ENCODE data around the gene RPF1.
"Not testable (repeated sequence)": the region's sequence is repeated elsewhere in the genome, so short reads cannot be mapped to it uniquely, and the experiment has no call there.

The RPF1 gene, protein sequence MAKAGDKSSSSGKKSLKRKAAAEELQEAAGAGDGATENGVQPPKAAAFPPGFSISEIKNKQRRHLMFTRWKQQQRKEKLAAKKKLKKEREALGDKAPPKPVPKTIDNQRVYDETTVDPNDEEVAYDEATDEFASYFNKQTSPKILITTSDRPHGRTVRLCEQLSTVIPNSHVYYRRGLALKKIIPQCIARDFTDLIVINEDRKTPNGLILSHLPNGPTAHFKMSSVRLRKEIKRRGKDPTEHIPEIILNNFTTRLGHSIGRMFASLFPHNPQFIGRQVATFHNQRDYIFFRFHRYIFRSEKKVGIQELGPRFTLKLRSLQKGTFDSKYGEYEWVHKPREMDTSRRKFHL

DNA sequence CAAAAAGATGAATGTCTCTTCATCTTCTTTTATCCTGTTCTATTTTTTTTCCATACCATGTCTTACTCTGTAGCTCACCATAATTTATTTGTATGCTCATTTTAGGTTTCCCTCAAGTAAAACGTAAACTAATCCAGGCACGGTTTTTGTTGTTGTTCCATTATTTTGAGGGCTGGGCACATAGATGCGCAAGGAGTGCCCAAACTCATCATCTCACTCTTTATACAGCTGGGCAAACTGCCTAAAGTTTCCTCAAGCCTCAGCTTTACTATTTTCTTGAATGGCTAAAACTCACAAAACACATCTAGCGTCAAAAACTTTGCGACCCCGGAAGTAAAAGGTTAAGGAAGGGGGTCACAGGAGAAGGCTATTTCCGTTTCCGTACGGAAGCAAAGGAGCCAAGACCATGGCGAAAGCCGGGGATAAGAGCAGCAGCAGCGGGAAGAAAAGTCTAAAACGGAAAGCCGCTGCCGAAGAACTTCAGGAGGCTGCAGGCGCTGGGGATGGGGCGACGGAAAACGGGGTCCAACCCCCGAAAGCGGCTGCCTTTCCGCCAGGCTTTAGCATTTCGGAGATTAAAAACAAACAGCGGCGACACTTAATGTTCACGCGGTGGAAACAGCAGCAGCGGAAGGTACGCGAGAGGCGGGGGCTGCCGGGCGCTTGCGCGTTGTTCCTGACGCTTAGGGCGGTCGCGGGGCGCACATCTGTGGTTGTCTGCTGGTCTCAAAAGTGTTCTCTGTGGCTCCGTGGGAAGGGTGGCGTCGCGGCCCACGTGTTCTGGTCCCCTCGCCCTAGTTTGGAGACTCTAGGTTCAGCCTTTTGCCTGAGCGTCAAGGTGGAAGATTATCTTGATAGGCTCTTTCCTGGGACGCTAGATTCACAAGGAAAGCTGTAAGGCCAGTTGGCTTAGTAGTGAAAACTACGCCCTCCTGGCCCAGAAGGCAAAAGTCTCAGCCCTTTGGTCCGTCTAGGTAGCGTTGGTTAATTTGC lies at the start of gene RPF1:
RPF1 (plus strand) TSS at position 391 of the 993 bp plus-strand sequence; CDS start at position 407, 16 bp downstream.
- no peak for DNase-seq

DNA sequence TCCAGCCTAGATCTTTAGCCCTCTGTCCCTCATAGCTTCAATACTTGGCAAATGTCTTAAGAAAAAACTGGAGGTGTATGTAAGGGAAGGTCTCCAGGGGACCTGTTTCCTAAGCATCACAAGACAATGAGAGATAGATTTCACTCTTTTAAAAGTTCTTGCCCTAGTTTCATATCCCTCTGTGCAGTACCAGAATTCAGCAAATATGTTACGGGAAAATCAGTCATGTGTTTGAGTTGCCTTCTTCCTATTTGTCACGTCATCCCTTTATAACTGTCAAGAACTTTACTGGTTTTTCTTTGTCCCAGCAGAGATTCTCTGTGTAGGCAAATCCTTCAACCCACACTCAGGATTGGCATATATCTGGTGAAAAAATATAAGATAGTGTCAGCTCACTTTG lies 48.5 kb upstream of the RPF1 start:
- DNase-seq = no peak

DNA sequence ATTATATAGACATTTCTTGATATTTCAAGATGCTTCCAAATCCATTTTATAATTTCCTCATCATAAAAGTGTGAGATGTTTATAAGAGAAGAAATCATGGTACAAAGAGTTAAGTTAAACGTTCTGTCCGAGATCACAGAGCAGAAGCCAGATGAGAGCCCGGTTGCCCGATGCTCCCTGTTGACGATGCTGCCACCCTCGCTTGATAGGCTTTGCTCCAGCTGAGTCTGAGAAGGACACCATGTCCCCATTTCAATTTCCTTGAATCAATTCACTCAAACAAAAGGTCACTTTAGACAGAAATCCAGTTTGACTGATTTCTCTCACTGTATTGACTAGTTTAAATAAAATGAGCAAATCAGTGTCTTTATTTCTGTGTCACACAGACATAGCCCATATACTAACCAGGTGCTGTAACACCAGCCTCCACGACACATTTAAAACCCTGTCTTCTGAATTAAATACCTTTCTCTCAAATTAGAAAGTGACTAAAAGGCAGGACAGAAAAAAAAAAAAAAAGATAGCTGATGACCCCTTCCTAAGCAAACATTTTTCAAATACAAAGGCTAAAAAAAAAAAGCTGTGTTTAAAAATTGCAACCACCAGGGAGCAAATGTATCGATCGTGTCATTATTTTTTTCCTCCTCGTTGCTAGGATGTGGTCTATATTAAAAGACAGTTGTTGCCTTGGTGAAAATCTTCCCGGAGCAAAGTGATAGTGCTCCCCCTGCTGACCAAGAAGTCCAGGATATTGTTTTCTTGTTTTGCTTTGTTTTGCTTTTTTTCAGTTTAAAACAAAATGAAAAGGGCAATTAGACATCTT lies 45.6 kb upstream of the RPF1 start:
- no peak for DNase-seq

DNA sequence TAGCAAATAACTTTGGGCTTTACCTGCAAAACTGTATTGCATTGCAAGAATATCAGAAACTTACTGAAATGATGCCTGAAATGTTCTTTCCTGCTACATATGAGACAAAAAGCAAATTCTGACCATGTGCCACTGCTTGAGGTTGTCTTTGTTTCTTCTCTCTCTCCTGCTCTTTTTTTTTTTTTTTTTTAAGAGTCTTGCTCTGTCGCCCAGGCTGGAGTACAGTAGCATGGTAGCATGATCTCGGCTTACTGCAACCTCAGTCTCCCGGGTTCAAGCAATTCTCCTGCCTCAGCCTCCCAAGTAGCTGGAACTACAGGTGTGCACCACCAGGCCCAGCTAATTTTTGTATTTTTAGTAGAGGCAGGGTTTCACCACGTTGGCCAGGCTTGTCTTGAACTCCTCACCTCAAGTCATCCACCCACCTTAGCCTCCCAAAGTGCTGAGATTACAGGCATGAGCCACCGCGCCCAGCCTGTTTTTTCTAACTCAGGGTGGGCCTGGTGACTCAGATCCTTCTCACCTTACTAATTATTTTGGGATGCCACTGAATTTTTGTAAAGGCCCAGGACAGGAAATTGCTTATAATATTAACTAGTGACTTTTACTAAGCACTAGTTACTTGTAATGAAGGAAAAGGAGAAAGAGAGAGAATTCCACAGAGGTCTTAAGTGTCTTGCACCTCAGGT lies 44.8 kb upstream of the RPF1 start:
- no peak for DNase-seq

DNA sequence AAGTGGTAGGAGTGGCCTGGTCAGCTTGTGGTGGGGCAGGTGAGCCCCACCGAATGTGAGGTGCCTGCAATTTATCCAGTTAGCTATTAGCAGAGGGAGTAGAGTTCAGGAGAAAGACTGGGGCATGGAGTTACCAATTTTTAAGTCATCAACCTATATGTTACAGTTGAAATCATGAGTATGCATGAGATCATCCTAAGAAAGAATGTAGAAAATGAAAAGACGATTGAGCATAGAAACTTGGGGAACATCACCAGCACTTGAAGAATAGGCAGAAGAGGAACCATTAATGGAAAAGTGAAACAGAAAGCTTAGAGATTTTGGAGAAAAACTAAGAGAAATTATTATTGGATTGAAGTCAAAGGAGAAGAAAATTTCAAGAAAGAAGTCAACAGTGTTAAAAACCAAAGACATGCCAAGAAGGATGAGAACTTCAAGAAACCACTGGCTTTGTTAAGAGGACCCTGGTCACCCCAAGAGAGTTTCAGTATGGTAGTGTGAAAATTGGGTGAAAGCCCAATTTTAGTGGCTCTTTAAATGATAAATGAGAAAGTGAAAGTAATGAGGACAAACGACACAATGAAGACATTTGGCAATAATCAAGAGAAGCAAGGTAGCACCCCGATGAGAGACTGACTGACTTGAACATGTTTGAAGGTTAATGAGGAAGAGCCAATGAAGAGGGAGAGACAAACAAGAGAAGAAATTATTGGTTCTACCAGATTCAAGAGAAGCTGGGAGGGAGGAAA lies 44.1 kb upstream of the RPF1 start:
- DNase-seq = no peak

DNA sequence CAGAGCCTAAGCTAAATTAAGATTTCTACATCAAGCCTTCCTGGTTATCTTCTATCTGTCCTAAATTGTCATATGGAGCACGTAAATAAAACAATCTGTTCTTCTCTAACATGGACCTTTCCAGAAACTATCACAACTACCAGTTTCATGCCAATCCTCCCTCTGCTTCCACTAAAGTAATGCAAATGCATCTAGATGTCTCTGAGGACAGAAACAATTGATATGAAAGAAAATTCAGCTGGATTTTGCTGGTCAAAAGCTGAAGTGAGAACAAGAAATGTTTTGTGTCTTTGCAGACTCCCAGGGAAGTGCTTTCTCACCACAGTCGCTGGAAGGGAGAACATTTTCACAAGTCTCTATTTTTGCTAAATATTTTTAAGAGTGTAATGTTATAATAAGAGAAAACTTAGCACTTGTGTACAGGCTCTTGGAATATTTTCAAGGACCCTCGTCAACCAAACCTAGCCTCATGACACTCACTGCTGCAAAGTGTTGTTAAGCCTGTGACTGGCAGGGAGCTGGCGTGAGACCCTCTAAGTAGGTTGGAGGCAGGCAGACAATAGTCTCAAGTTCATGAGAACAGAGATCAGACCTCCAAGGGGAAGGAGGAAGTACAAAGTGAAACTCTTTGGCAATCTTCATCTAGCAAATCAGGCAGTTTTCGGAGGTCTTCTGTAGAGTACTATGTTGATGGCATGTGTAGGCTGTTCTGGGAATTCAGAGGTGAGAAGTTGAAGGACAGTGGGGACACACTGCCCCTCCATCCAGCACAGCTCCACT lies 42.0 kb upstream of the RPF1 start:
- DNase-seq = no peak

DNA sequence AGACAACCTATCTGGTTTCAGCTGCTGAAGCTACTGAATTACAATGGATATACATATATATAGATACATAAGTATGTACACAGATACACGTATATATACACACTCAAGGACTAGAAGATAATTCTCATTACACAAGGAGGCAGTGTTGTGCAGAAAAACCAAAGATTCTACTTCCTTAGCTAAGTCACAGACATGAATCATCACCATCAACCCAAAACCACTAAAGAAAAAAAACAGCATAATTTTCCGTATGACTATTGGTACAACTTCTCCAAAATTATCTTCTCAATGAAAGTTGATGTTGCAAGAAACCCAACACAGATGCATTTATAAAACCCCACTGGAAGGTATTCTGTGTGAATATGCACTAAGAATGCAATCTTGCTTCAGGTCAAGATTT lies 36.8 kb upstream of the RPF1 start:
- no peak for DNase-seq

DNA sequence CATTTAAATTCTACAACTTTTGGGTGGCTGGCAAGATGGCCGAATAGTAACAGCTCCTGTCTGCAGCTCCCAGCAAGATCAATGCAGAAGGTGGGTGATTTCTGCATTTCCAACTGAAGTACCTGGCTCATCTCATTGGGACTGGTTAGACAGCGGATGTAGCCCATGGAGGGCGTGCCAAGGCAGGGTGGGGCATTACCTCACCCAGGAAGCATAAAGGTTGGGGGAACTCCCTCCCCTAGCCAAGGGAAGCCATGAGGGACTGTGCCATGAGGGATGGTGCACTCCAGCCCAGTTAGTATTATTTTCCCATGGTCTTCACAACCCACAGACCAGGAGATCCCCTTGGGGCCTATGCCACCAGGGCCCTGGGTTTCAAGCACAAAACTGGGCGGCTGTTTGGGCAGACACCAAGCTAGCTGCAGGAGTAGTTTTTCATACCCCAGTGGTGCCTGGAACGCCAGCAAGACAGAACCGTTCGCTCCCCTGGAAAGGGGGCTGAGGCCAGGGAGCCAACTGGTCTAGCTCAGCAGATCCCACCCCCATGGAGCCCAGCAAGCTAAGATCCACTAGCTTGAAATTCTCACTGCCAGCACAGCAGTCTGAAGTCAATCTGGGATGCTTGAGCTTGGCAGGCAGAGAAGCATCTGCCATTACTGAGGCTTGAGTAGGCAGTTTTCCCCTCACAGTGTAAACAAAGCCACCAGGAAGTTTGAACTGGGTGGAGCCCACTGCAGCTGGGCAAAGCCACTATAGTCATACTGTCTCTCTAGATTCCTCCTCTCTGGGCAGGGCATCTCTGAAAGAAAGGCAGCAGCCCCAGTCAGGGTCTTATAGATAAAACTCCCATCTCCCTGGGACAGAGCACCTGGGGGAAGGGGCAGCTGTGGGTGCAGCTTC lies 36.1 kb upstream of the RPF1 start:
- not testable (repeated sequence) for DNase-seq

DNA sequence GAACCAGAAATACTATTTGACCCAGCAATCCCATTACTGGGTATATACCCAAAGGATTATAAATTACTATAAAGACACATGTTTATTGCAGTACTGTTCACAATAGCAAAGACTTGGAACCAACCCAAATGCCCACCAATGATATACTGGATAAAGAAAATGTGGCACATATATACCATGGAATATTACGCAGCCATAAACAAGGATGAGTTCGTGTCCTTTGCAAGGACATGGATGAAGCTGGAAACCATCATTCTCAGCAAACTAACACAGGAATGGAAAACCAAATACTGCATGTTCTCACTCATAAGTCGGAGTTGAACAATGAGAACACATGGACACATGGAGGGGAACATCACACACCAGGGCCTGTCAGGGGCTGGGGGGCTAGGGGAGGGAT lies 30.4 kb upstream of the RPF1 start:
- DNase-seq = not testable (repeated sequence)

DNA sequence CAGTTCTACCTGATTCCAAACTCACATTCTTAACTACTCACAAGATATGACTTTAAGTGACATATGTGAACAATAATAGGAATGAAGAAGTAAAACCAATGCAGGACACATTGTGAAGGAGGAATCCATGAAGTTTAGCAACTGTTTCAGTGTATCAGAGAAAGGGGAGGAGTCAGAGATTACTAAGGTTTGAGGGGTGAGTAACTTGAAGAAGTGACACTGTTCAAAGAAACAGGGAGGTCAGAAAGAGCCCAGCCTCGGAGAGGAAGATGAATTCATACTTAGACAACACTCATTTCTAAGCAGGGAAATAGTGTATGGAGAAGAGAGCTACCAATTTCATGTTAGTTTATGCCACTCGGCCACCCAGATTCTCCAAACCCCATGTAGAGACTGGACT lies 28.2 kb upstream of the RPF1 start:
- no peak for DNase-seq

DNA sequence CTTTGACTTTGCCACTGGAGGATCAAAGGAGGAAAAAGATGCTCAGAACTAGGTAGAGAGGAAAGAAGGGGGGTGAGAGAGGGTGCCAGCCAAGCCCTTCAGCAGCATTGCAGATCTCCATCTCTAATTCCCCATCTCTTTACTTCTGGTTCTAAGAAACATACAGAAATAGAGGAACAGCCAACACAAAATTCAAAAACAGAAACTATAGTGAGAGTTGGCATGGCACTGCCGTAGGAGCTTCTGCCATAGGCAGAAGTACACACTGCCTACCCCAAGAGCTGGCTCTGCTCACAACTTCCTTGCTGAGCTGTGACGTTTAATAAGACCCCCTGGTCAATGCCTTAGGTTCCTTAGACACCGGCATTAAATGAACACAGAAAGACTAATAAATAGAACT lies 26.6 kb upstream of the RPF1 start:
- DNase-seq = no peak

DNA sequence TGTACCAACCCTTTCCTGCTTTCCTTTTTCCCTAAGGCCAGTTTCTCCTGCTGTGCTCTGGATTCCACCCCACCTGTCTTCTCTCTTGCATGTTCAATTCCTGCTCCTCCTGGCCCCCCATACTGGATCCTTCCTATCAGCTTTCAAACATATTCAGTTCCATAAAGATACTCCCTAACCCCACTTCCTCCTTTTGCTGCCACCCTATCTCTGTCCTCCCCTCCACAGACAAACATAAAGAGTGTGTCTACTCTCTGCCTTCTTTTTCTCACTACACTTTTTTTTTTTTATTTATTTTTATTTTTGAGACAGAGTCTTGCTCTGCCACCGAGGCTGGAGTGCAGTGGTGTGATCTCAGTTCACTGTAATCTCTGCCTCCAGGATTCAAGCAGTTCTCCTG lies 16.9 kb upstream of the RPF1 start:
- no peak for DNase-seq

DNA sequence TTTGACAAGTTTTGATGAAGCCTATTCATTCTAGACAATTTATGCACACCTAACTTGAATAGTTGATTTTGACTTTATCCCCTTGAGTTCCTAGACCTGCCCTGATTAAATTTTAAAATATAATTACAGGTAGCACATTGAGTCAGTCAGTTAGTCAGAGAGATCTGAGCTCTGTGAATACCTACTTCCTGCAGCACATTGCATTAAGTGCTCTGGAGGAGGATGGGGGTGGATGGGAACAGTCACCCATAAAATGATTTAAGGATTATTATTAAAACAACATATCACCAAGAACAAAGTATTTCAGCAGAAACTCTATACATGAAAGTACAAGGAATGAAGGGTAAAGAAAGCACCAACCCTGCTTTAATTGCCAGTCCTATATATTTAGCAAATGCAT lies 11.8 kb upstream of the RPF1 start:
- DNase-seq = no peak

DNA sequence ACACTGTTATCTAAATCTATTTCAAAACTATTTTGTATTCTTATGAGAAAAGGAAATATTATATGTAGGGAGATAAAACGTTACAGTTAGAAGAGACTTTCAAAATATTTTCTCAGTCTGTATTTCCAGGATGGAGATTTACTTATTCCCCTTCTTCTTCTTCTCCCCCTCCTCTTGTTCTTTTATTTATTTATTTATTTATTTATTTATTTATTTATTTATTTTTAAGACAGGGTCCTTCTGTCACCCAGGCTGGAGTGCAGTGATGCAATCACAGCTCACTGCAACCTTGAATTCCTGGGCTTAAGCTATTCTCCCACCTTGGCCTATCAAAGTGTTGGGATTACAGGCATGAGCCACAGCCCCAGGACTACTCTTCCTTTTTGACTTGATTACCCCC lies 2.8 kb upstream of the RPF1 start:
- no peak for DNase-seq

DNA sequence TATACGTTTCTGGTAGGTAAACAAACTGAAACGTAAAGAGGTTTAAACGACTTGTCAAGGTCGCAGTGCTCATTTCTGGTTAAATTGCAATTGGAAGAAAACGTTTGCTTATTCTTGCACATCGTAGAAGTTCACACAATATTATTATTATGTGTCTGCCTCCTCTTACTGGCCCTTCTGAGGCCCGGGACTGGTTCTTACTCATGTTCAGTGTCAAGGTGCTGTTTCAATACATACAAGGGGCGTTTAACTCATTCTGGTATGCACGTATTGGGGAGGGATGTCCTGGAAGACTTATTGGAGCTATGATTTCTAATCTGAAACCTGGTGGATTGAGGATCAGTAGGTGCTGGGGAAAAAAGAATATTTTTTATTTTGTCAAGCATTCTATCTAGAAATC lies 932 bp downstream of the RPF1 start:
- DNase-seq = no peak

DNA sequence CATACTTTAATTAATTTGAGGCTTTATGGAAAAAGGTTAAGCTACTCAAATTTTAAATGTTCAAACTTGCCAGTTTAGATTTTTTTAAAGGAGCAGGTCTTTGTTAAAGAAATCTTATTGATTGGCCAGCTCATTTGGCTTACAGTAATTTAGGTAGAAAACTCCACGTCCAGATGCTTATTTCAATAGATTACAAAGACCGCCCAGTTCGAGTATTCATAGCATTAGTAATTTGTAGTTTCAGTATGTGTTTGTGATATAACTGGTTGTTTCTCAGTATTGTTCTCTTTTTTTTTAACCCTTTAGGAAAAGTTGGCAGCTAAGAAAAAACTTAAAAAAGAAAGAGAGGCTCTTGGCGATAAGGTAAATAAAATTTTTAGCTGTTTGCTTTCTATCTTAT lies 1.6 kb downstream of the RPF1 start:
- DNase-seq = no peak

DNA sequence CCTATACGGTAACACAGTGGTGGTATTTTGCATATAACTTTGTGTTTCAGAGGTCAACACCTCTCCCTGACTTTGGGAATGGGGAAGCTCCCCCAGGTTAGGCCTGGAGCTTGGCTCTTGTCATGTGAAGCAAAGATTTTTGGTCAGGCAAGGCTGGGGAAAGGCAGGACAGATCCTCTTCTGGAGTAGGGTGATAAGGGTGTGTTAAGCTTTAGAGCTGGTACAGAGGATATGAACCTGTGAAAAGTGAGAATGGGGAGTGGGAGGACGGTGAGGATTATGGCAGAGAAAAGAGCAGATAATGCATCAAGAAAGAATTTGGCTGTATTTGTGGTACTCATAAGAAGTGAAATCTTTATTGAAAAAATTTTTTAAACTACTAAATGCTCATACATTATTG lies 2.3 kb downstream of the RPF1 start:
- no peak for DNase-seq

DNA sequence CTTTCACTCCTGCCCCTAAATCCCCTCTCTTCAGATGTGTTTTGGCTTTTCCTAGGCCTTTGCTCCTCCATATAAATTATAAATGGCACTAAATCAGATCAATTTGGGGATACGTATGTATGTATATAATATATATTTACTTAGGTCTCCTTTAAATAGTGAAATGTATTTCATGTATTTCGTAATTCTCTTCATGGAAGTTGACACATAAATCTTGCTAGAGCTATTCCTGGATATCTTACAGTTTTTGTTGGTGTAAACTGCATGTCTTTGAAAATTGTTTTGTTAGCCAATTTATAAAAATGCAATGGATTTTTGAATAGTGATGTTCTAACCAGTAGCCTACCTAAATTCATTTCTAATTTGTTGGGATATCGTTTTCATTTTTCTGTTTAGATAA lies 9.0 kb downstream of the RPF1 start:
- DNase-seq = no peak

DNA sequence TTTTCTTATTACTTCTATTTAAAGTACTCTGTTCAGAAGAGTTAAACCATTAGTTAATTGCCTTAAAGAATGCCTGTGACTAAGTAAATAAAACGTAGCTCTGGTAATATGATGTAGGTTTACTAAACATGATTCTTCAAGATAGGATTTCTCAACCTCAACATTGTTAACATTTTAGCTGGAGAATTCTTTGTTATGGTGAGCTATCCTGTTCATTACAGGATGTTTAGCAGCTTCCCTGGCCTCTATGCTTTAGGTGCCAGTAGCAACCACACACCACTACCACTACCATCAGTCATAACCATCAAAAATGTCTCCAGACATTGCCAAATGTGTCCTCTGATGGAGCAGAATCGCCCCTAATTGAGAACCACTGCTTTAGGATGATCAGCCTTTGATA lies 10.7 kb downstream of the RPF1 start:
- DNase-seq = no peak

DNA sequence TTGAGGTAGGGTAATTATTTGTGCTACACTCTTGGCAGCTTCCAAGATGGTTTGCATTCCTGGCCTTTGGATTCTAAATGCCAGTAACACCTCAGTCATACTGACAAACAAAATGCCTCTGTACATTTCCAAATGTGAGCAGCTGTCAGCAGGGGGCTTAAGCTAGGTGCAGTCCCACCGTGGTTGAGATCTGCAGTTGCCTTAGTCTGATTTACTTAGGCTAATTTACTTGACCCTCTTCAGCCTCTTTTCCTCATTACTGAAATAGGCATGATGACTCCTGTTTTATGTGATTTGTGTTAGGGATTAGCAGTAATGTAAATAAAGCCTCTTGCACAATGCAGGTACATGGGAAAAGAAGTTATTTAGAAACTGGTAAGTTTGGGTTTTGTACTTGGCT lies 13.7 kb downstream of the RPF1 start:
- DNase-seq = no peak
